ENCODE results near the gene TMEM258. TPM values are rescaled to one million over a fixed set of nuclear protein-coding genes. Genes with fewer than 3 reads are reported as not detected.

TMEM258 gene
- total and polyA plus RNA-seq, 9 of the 15 experiments (the other 6 are each of a cell fraction or from before 2014, with no cell fraction given), result 97.2 to 856 (median 231) TPM

DNA sequence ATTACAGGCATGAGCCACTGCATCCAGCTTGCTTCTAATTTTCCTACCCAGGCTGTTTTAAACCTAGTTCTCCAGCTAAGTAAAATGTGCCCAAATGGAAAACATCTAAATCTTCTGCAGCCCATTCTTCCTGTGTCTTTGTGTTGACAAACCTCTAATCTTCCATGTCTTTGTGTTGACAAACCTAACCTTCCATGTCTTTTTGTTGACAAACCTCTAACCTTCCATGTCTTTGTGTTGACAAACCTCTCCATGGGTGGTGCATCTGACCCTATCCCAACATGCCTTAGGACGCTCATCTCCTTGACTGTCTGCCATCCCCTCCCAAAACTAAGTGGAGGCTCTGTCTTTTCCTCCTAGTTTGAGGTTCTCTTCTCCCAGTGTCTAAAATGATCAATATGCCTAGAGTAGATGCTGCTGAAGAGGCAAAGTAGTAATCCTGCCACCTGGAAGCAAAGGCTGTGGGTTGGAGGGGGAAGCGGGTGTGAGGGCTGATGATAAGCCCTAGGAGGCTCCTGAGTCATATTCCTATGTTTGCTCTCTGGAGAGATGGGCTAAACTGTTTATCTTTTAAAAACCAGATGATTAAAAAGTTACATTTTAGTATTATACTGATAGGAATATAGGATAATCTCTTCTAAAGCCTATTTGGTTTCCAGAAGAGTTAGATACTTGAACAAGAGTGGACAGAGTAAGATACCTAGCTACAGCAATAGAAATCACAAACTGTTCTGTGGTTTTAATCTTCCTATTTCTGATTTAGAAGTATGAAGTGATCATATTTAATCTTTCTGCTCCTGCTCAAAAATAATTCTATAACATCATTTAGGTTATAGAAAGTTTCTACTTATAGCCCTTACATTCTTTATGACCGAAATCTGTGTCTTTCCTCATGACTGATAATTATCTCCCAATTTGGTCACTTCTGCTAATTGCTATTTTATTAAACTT lies 8.2 kb upstream of the TMEM258 start (continued):
- TF ChIP-seq TRIM25 (IDR thresholded peaks at IDR 0.05; ENCODE audit: borderline replicate concordance), result no peak
- TF ChIP-seq ZNF445 (CRISPR knock-in tag; IDR thresholded peaks at IDR 0.05; ENCODE audit: low read depth), result no peak
- peak; percentile 64; the same call in 1 of the 2 replicates for TF ChIP-seq MTA1 (IDR thresholded peaks at IDR 0.05; ENCODE audit: borderline replicate concordance)
- TF ChIP-seq RAD21 (CRISPR knock-in tag; conservative IDR thresholded peaks at IDR 0.05 in 1 of 2, IDR thresholded peaks at IDR 0.05 in 1 of 2), result no peak
- no peak for TF ChIP-seq BCL6 (CRISPR knock-in tag; IDR thresholded peaks at IDR 0.05)
- no peak for TF ChIP-seq RBBP5 (IDR thresholded peaks at IDR 0.05; ENCODE audit: borderline replicate concordance, insufficient read depth, low read length, poor library complexity, severe bottlenecking)
- TF ChIP-seq HDAC6 (IDR thresholded peaks at IDR 0.05; ENCODE audit: low read depth, low read length), result no peak
- no peak for TF ChIP-seq ZFX (CRISPR knock-in tag; IDR thresholded peaks at IDR 0.05)
- TF ChIP-seq CEBPZ (IDR thresholded peaks at IDR 0.05; ENCODE audit: borderline replicate concordance, low read depth, low read length), result no peak
- TF ChIP-seq CXXC5 (CRISPR knock-in tag; IDR thresholded peaks at IDR 0.05), result peak; percentile 32; the same call in 1 of the 2 replicates
- no peak for TF ChIP-seq NFATC3 (IDR thresholded peaks at IDR 0.05)
- no peak for TF ChIP-seq ZNF431 (CRISPR knock-in tag; IDR thresholded peaks at IDR 0.05)
- TF ChIP-seq ERF (CRISPR knock-in tag; IDR thresholded peaks at IDR 0.05), result 0 out of 2 replicates have a peak, but pooled peaks have one; percentile 21
- peak; percentile 18; the same call in 1 of the 2 replicates for TF ChIP-seq THRAP3 (IDR thresholded peaks at IDR 0.05; ENCODE audit: borderline replicate concordance)
- TF ChIP-seq, protein P1, sequence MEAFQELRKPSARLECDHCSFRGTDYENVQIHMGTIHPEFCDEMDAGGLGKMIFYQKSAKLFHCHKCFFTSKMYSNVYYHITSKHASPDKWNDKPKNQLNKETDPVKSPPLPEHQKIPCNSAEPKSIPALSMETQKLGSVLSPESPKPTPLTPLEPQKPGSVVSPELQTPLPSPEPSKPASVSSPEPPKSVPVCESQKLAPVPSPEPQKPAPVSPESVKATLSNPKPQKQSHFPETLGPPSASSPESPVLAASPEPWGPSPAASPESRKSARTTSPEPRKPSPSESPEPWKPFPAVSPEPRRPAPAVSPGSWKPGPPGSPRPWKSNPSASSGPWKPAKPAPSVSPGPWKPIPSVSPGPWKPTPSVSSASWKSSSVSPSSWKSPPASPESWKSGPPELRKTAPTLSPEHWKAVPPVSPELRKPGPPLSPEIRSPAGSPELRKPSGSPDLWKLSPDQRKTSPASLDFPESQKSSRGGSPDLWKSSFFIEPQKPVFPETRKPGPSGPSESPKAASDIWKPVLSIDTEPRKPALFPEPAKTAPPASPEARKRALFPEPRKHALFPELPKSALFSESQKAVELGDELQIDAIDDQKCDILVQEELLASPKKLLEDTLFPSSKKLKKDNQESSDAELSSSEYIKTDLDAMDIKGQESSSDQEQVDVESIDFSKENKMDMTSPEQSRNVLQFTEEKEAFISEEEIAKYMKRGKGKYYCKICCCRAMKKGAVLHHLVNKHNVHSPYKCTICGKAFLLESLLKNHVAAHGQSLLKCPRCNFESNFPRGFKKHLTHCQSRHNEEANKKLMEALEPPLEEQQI (IDR thresholded peaks at IDR 0.05), result no peak
- TF ChIP-seq MYC (IDR thresholded peaks at IDR 0.05; ENCODE audit: low read depth, low read length), result no peak
- no peak for TF ChIP-seq MYC (CRISPR knock-in tag; IDR thresholded peaks at IDR 0.05; ENCODE audit: borderline replicate concordance, low read depth)

All from K562 (cell line).